ENCODE measurements around the gene IL17C. TPM values are rescaled to one million over a fixed set of nuclear protein-coding genes. Genes with fewer than 3 reads are reported as not detected.

The IL17C gene
- total RNA-seq, 1 experiment from 2014 or later = 1.9 TPM

DNA sequence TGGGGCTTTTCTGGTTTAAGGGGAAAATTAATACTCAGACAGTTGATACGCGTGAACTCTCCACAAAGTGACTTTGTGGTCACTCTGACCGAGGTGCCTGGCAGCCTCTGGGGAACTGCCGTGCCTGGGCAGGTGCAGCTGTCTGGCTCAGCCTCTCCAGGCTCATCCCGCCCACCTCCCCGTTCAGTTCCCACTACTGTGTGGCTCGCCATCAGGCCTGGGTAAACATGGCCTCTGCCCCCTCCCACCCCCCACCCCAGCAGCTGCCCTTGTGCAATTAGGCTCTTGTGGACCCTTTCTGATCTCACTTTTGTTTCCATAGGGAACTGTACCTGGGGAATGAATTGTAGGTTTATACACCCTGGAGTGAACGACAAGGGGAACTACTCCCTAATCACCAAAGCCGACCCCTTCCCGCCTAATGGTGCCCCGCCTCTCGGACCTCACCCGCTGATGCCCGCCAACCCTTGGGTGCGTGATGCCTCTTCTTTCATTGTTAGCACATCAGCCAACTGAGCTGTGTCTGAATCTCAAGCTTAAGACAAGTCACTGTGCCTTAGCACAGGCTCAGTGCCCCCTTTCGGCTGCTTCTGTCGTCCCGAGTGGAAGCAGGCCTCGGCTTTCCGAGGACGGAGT lies 40.4 kb upstream of the IL17C start:
- DNase-seq (ENCODE audit: low spot score) (no peak), ATAC-seq (no peak)
- POLR2A ChIA-PET = no interaction called here
- peaks cover 20% of the 10 kb centered on the region for H3K4me1 Mint-ChIP-seq
- H3K9me3 Mint-ChIP-seq = no peaks in the 10 kb centered on the region
- CTCF ChIA-PET = interaction anchor here (1.2 kb wide), 1 partner anchor 14 kb away, joined by 3 read pairs; no protein-coding TSS in a partner anchor
- H3K27ac Mint-ChIP-seq = no peak overlapping the region
- no peak for TF ChIP-seq ZNF512 (CRISPR knock-in tag; IDR thresholded peaks at IDR 0.05; ENCODE audit: borderline replicate concordance)
- no peak for TF ChIP-seq TEAD4 (CRISPR knock-in tag; IDR thresholded peaks at IDR 0.05)
- TF ChIP-seq NFATC4 (CRISPR knock-in tag; IDR thresholded peaks at IDR 0.05) = no peak
- no peak for TF ChIP-seq NR3C1 (CRISPR knock-in tag; conservative IDR thresholded peaks at IDR 0.05; ENCODE audit: low read depth)
- TF ChIP-seq JUN (CRISPR knock-in tag; IDR thresholded peaks at IDR 0.05) = no peak
- H3K36me3 Mint-ChIP-seq = peaks cover 45% of the 10 kb centered on the region
- no peaks in the 10 kb centered on the region for H3K27me3 Mint-ChIP-seq (ENCODE audit: low read depth)
- H3K4me3 Mint-ChIP-seq = no peak overlapping the region

GRCh38 chr16:88599092-88599733 lies 39.2 kb upstream of the IL17C start:
- TF ChIP-seq MLX (CRISPR knock-in tag; IDR thresholded peaks at IDR 0.05) (no peak), KAT7 (CRISPR knock-in tag; IDR thresholded peaks at IDR 0.05; ENCODE audit: borderline replicate concordance) (no peak), ETV6 (CRISPR knock-in tag; IDR thresholded peaks at IDR 0.05) (no peak), FOXP1 (CRISPR knock-in tag; IDR thresholded peaks at IDR 0.05; ENCODE audit: borderline replicate concordance) (no peak), AR (CRISPR knock-in tag; IDR thresholded peaks at IDR 0.05) (no peak)
- TF ChIP-seq, protein P1, sequence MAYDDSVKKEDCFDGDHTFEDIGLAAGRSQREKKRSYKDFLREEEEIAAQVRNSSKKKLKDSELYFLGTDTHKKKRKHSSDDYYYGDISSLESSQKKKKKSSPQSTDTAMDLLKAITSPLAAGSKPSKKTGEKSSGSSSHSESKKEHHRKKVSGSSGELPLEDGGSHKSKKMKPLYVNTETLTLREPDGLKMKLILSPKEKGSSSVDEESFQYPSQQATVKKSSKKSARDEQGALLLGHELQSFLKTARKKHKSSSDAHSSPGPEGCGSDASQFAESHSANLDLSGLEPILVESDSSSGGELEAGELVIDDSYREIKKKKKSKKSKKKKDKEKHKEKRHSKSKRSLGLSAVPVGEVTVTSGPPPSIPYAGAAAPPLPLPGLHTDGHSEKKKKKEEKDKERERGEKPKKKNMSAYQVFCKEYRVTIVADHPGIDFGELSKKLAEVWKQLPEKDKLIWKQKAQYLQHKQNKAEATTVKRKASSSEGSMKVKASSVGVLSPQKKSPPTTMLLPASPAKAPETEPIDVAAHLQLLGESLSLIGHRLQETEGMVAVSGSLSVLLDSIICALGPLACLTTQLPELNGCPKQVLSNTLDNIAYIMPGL (CRISPR knock-in tag; IDR thresholded peaks at IDR 0.05) = no peak
- H3K36me3 Mint-ChIP-seq = peaks cover 43% of the 10 kb centered on the region
- CTCF ChIA-PET = interaction anchor here (1.0 to 2.9 kb wide), 5 partner anchors 11 to 138 kb away, joined by 3 to 7 read pairs (median 4); no protein-coding TSS in a partner anchor
- no peaks in the 10 kb centered on the region for H3K9me3 Mint-ChIP-seq
- peaks cover 20% of the 10 kb centered on the region for H3K4me1 Mint-ChIP-seq
- POLR2A ChIA-PET = no interaction called here
- DNase-seq (ENCODE audit: low spot score) (no peak), ATAC-seq (no peak)
- H3K27ac Mint-ChIP-seq = no peak overlapping the region
- H3K4me3 Mint-ChIP-seq = no peak overlapping the region
- H3K27me3 Mint-ChIP-seq (ENCODE audit: low read depth) = no peaks in the 10 kb centered on the region

DNA sequence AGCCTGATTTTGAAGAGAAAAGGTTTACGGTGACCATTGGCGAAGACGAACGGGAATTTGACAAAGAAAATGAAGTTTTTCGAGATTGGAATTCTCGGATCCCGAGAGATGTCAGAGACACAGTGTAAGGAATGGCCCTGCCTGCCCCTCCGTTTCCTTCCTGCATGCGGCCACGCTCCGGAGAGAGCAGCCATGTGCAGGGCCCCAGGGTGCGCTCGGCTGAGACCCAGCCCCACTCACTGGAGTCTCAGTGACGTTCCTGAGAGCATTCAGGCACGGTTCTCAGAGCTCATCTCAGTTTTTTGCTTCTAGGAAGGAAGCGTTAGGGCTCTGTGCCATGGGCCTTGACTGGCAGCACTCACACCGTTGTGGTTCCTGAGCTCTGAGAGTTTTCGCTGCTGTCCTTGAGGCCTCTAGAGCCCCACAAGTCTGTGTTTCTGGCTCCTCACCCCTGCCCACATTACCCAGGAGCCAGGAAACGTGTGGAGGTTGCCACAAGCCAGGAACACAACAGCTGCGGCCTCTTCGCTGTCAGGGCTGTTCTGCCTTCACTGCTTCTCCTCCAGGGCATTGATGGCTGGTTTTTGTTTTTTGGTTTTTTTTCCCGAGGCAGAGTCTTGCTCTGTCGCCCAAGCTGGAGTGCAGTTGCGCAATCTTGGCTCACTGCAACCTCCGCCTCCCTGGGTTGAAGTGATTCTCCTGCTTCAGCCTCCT lies 38.4 kb upstream of the IL17C start:
- DNase-seq (ENCODE audit: low spot score) = no peak
- ChIA-PET POLR2A (no interaction called here), CTCF (interaction anchor here (1.0 to 2.9 kb wide), 5 partner anchors 10 to 138 kb away, joined by 3 to 7 read pairs (median 4); no protein-coding TSS in a partner anchor)
- H3K4me3 Mint-ChIP-seq = no peak overlapping the region
- H3K4me1 Mint-ChIP-seq = peaks cover 20% of the 10 kb centered on the region
- H3K27ac Mint-ChIP-seq = peak overlapping the region; percentile 72; the same call in 1 of the 2 replicates
- no peaks in the 10 kb centered on the region for H3K27me3 Mint-ChIP-seq (ENCODE audit: low read depth)
- peaks cover 45% of the 10 kb centered on the region for H3K36me3 Mint-ChIP-seq
- ATAC-seq = no peak
- H3K9me3 Mint-ChIP-seq = no peaks in the 10 kb centered on the region
- TF ChIP-seq, protein P2, sequence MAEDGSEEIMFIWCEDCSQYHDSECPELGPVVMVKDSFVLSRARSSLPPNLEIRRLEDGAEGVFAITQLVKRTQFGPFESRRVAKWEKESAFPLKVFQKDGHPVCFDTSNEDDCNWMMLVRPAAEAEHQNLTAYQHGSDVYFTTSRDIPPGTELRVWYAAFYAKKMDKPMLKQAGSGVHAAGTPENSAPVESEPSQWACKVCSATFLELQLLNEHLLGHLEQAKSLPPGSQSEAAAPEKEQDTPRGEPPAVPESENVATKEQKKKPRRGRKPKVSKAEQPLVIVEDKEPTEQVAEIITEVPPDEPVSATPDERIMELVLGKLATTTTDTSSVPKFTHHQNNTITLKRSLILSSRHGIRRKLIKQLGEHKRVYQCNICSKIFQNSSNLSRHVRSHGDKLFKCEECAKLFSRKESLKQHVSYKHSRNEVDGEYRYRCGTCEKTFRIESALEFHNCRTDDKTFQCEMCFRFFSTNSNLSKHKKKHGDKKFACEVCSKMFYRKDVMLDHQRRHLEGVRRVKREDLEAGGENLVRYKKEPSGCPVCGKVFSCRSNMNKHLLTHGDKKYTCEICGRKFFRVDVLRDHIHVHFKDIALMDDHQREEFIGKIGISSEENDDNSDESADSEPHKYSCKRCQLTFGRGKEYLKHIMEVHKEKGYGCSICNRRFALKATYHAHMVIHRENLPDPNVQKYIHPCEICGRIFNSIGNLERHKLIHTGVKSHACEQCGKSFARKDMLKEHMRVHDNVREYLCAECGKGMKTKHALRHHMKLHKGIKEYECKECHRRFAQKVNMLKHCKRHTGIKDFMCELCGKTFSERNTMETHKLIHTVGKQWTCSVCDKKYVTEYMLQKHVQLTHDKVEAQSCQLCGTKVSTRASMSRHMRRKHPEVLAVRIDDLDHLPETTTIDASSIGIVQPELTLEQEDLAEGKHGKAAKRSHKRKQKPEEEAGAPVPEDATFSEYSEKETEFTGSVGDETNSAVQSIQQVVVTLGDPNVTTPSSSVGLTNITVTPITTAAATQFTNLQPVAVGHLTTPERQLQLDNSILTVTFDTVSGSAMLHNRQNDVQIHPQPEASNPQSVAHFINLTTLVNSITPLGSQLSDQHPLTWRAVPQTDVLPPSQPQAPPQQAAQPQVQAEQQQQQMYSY (CRISPR knock-in tag; IDR thresholded peaks at IDR 0.05) = no peak
- TF ChIP-seq ERG (CRISPR knock-in tag; IDR thresholded peaks at IDR 0.05) = no peak
- TF ChIP-seq HMGA2 (CRISPR knock-in tag; IDR thresholded peaks at IDR 0.05) = no peak
- no peak for TF ChIP-seq ZNF671 (CRISPR knock-in tag; IDR thresholded peaks at IDR 0.05)
- TF ChIP-seq ZNF423 (CRISPR knock-in tag; IDR thresholded peaks at IDR 0.05) = no peak
